ENCODE measurements around the gene IBSP.

IBSP gene, protein sequence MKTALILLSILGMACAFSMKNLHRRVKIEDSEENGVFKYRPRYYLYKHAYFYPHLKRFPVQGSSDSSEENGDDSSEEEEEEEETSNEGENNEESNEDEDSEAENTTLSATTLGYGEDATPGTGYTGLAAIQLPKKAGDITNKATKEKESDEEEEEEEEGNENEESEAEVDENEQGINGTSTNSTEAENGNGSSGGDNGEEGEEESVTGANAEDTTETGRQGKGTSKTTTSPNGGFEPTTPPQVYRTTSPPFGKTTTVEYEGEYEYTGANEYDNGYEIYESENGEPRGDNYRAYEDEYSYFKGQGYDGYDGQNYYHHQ

DNA sequence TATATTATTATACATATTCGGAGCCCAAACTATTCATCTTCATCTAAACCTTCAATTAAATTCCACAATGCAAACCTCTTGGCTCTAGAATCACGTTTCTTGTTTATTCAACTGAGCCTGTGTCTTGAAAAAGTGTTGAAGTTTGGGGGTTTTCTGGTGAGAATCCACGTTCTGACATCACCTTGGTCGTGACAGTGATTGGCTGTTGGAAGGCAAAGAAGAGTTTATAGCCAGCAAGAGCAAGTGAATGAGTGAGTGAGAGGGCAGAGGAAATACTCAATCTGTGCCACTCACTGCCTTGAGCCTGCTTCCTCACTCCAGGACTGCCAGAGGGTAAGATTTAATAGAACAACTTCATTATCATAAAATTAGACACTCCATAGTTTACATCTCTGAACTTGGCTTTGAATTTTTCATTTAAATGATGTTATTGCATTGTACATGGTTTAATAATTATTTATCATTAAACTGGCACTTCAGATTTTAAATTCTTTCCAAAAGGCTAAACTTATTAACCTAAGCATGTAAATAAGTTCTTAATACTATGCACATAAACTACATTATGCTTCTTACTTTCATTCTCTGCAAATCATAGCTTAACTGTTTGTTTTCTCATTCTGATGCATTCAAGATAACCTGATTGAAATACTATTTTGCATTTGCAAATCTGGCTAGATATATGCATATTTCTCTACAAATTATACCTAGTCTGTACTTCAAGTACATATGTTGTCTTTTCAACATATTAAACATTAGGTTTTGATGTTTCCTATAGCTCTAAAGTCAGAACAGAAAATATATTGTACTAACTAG, at the start of gene IBSP:
IBSP (plus strand) TSS at position 254 of the 813 bp plus-strand sequence. CDS start 2,808 bp downstream, outside the sequence.
- in situ Hi-C loops (cut with HindIII; ENCODE audit: low sequenced_read_pairs), result no loop called here
- DNase-seq (ENCODE audit: low read depth, low spot score), result no peak
- TF ChIP-seq, protein P1, sequence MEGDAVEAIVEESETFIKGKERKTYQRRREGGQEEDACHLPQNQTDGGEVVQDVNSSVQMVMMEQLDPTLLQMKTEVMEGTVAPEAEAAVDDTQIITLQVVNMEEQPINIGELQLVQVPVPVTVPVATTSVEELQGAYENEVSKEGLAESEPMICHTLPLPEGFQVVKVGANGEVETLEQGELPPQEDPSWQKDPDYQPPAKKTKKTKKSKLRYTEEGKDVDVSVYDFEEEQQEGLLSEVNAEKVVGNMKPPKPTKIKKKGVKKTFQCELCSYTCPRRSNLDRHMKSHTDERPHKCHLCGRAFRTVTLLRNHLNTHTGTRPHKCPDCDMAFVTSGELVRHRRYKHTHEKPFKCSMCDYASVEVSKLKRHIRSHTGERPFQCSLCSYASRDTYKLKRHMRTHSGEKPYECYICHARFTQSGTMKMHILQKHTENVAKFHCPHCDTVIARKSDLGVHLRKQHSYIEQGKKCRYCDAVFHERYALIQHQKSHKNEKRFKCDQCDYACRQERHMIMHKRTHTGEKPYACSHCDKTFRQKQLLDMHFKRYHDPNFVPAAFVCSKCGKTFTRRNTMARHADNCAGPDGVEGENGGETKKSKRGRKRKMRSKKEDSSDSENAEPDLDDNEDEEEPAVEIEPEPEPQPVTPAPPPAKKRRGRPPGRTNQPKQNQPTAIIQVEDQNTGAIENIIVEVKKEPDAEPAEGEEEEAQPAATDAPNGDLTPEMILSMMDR (IDR thresholded peaks at IDR 0.05; ENCODE audit: low read depth, low read length), result no peak
- H3K4me3 ChIP-seq (ENCODE audit: low read depth, low read length), result no peak within 1 kb of the TSS

DNA sequence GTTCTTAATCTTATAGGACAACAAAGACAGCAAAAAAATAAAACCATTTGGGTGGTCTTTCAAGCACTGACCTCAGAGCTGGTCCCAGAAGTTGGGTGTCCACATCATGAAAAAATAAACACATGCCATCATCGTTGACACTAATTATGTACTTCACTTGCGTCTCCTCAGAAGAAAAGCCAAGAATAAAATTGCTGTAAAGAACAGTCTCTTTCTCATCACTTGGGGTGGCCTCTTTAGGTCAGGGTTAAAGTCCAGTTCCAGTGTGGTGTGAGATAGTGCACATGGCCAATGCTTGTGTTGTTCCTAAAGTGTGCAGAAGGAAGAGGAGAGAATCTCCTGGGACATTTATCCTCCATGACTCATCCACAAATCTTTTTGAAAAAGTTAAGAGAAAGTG, 49.5 kb upstream of the IBSP start:
- in situ Hi-C loops (cut with HindIII; ENCODE audit: low sequenced_read_pairs), result no loop called here

DNA sequence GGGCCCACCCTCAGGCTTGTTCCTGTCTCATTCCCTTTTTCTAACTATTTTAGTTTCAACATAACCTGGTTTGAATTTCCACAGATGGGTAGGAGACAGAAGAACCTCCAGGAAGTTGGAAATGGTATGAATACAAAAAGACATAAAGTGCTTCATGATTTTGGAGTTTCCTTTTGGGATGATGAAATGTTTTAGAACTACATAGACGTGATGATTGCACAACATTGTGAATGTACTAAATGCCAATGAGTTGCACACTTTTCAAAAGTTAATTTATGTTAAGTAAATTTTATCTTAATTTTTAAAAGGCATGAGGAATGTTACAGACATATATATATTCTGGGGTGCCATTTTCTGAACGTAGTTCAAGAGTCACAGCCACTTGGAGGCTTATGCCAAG, 41.1 kb upstream of the IBSP start:
- TF ChIP-seq, protein P1 (IDR thresholded peaks at IDR 0.05; ENCODE audit: low read depth, low read length), result no peak
- no peak for DNase-seq (ENCODE audit: low read depth, low spot score)
- H3K4me3 ChIP-seq (ENCODE audit: low read depth, low read length), result no peak overlapping the region
- in situ Hi-C loops (cut with HindIII; ENCODE audit: low sequenced_read_pairs), result no loop called here

More for the DNA sequence above, 49.5 kb upstream of the IBSP start:
- TF ChIP-seq, protein P1 (IDR thresholded peaks at IDR 0.05; ENCODE audit: low read depth, low read length), result no peak
- no peak for DNase-seq (ENCODE audit: low read depth, low spot score)
- H3K4me3 ChIP-seq (ENCODE audit: low read depth, low read length), result no peak overlapping the region

GRCh38 chr4:87762311-87762710, 37.0 kb upstream of the IBSP start:
- in situ Hi-C loops (cut with HindIII; ENCODE audit: low sequenced_read_pairs), result no loop called here
- no peak for DNase-seq (ENCODE audit: low read depth, low spot score)
- TF ChIP-seq, protein P1 (IDR thresholded peaks at IDR 0.05; ENCODE audit: low read depth, low read length), result no peak
- H3K4me3 ChIP-seq (ENCODE audit: low read depth, low read length), result no peak overlapping the region

GRCh38 chr4:87781569-87781968, 17.8 kb upstream of the IBSP start:
- no peak for DNase-seq (ENCODE audit: low read depth, low spot score)
- in situ Hi-C loops (cut with HindIII; ENCODE audit: low sequenced_read_pairs), result no loop called here
- TF ChIP-seq, protein P1 (IDR thresholded peaks at IDR 0.05; ENCODE audit: low read depth, low read length), result no peak
- H3K4me3 ChIP-seq (ENCODE audit: low read depth, low read length), result no peak overlapping the region

DNA sequence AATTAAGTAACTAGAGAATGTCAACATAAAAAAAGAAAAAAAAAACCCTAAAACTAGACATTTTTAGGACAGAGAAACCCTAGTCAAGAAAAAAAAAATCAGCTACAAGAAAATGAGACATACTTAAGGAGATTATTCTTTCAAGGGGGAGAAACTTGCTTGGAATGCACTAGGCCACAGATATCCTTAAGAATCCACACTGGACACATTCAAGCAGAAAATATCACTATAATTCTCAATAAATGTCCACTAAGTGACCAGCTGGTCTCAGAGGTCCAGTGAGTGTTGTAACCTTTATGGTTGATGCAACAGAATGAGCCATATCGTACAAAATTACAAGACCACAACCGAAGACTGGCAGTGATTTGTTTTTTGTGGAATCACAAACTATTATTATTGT, 15.6 kb upstream of the IBSP start:
- in situ Hi-C loops (cut with HindIII; ENCODE audit: low sequenced_read_pairs), result no loop called here
- no peak overlapping the region for H3K4me3 ChIP-seq (ENCODE audit: low read depth, low read length)
- peak; percentile 9 for DNase-seq (ENCODE audit: low read depth, low spot score)
- TF ChIP-seq, protein P1 (IDR thresholded peaks at IDR 0.05; ENCODE audit: low read depth, low read length), result no peak

Data from astrocyte of the spinal cord (primary cell).